Liver (tissue), 9 donors: ENCODE data around the gene ZSCAN5C. TPM values are rescaled to one million over a fixed set of nuclear protein-coding genes. Genes with fewer than 3 reads are reported as not detected.
"Not testable (repeated sequence)": the region's sequence is repeated elsewhere in the genome, so short reads cannot be mapped to it uniquely, and the experiment has no call there.

ENCODE experiments used
- DNase-seq: peaks from one replicate; pipeline ENCODE4 v3.0.0-alpha.2; 2017; ENCODE audit warnings: low spot score
- H3K27ac ChIP-seq, 2 donors: one replicate each; pipeline ENCODE4 v1.7.0; 2013; ENCODE audit warnings: inconsistent platforms in 2 of 2, low read length in 2 of 2, control low read depth in 1 of 2, low read depth in 1 of 2, mild to moderate bottlenecking in 1 of 2
- H3K27me3 ChIP-seq, 4 donors: one replicate each; pipeline versions ENCODE4 v1.6.1 to v1.7.0; 2013; ENCODE audit warnings: low read length in 3 of 4, inconsistent platforms in 1 of 4, mild to moderate bottlenecking in 1 of 4, moderate library complexity in 1 of 4; ENCODE audit not compliant: control insufficient read depth in 4 of 4, insufficient read depth in 4 of 4
- H3K36me3 ChIP-seq, 4 donors: one replicate each; pipeline versions ENCODE4 v1.6.1 to v1.7.0; 2013; ENCODE audit warnings: low read length in 3 of 4, mild to moderate bottlenecking in 3 of 4, low read depth in 1 of 4, moderate library complexity in 1 of 4; ENCODE audit not compliant: control insufficient read depth in 4 of 4, insufficient read depth in 3 of 4
- H3K4me1 ChIP-seq, 4 donors: one replicate each; pipeline versions ENCODE4 v1.6.1 to v1.7.0; 2013; ENCODE audit warnings: low read length in 3 of 4, mild to moderate bottlenecking in 3 of 4, moderate library complexity in 1 of 4; ENCODE audit not compliant: control insufficient read depth in 4 of 4, insufficient read depth in 4 of 4
- H3K4me3 ChIP-seq, 3 donors: one replicate each; pipeline versions ENCODE4 v1.6.1 to v1.7.0; 2013; ENCODE audit warnings: low read length in 3 of 3, control low read depth in 1 of 3, low read depth in 1 of 3, mild to moderate bottlenecking in 1 of 3
- H3K9ac ChIP-seq, 2 donors: one replicate each; pipeline ENCODE4 v1.7.0; 2013; ENCODE audit warnings: low read length in 2 of 2, mild to moderate bottlenecking in 2 of 2, moderate library complexity in 2 of 2, control low read depth in 1 of 2, low read depth in 1 of 2
- H3K9me3 ChIP-seq, 4 donors: one replicate each; pipeline versions ENCODE4 v1.6.1 to v1.7.0; 2013; ENCODE audit warnings: low read length in 3 of 4; ENCODE audit not compliant: control insufficient read depth in 4 of 4
- GABPA ChIP-seq, 2 donors: IDR thresholded peaks in 1 of 2; conservative IDR thresholded peaks in 1 of 2; 2 replicates each; pipeline ENCODE4 v1.6.1; 2016; ENCODE audit warnings: antibody characterized with exemption in 2 of 2, mild to moderate bottlenecking in 1 of 2, moderate library complexity in 1 of 2
- HNF4A ChIP-seq, 2 donors: conservative IDR thresholded peaks; 2 replicates each; pipeline ENCODE4 v1.6.1; 2016; ENCODE audit warnings: antibody characterized with exemption in 2 of 2, mild to moderate bottlenecking in 2 of 2
- NR2F2 ChIP-seq: IDR thresholded peaks from 2 replicates; pipeline ENCODE4 v1.6.1; 2016; ENCODE audit warnings: antibody characterized with exemption
- REST ChIP-seq: IDR thresholded peaks from 2 replicates; pipeline ENCODE4 v1.6.1; 2016; ENCODE audit warnings: antibody characterized with exemption, mild to moderate bottlenecking
- RXRA ChIP-seq, 2 donors: IDR thresholded peaks; 2 replicates each; pipeline ENCODE4 v1.6.1; 2017 to 2018; ENCODE audit warnings: antibody characterized with exemption in 2 of 2, mild to moderate bottlenecking in 1 of 2
- SP1 ChIP-seq: IDR thresholded peaks from 2 replicates; pipeline ENCODE4 v1.6.1; 2018; ENCODE audit warnings: antibody characterized with exemption, mild to moderate bottlenecking
- ZBTB33 ChIP-seq: IDR thresholded peaks from 2 replicates; pipeline ENCODE4 v1.6.1; 2016; ENCODE audit warnings: antibody characterized with exemption
- WGBS: extraction: QIAGEN DNeasy Blood & Tissue Kit; methylation state at CpG from one replicate; pipeline ENCODE4 v1.1.7; 2013; 5-methylcytosine and 5-hydroxymethylcytosine counted together
- polyA plus RNA-seq, 2 donors: library from polyadenylated mRNA; stranded (reverse) in 1 of 2; unstranded in 1 of 2; fragments of 200-250 nt in 1 of 2; fragments of >200 nt in 1 of 2; fragmentation: Nextera tagmentation in 1 of 2; extraction: Ambion mirVana in 1 of 2; gene quantifications; one replicate each; pipeline versions ENCODE4 v1.2.1 to v1.2.3, GENCODE V29; 2013 to 2015
- total RNA-seq, 2 donors: library from RNA; depleted of rRNA; stranded (reverse); fragments of >200 nt; gene quantifications; one replicate each; pipeline ENCODE4 v1.2.3, GENCODE V29; 2014
- donor health status: healthy.
- donor health status: healthy.
- donor health status: healthy.
- donor health status: healthy.
- donor health status: healthy.

ZSCAN5C gene
- total and polyA plus RNA-seq, 4 donors = not detected

GRCh38 chr19:56175861-56176307, 26.2 kb upstream of the ZSCAN5C start, which contains the start of gene GALP:
TSS of gene GALP (plus strand) at chr19:56176008. CDS start at chr19:56177109, 1,101 bp downstream.
- WGBS = 26% methylated on average over 15 of the region's 15 CpGs
- H3K4me1 ChIP-seq = peaks cover 4 to 18% (median 9%) of the 10 kb centered on the region in 4 donors
- H3K9me3 ChIP-seq, H3K4me3 ChIP-seq, H3K9ac ChIP-seq, H3K27me3 ChIP-seq, H3K36me3 ChIP-seq, H3K27ac ChIP-seq, DNase-seq: not testable (repeated sequence)
- TF ChIP-seq GABPA (IDR thresholded peaks at IDR 0.05 in 1 of 2, conservative IDR thresholded peaks at IDR 0.05 in 1 of 2) = peak in 1 of 2 donors; percentile 56
- peak; percentile 30 for TF ChIP-seq ZBTB33
- peak; percentile 73 to 83 for TF ChIP-seq HNF4A (conservative IDR thresholded peaks at IDR 0.05)
- TF ChIP-seq SP1 = peak; percentile 16
- peak; percentile 68 to 85 for TF ChIP-seq RXRA (IDR thresholded peaks at IDR 0.05)
- TF ChIP-seq NR2F2 = peak; percentile 38

- not testable (repeated sequence) for DNase-seq
These were observed 25.8 kb upstream of the ZSCAN5C start for GRCh38 chr19:56176310-56176709.

More at GRCh38 chr19:56176310-56176709, 25.8 kb upstream of the ZSCAN5C start:
- H3K36me3 ChIP-seq, H3K27me3 ChIP-seq, H3K4me3 ChIP-seq, H3K9me3 ChIP-seq, H3K9ac ChIP-seq, H3K27ac ChIP-seq: not testable (repeated sequence)
- WGBS = 33% methylated on average over 10 of the region's 11 CpGs
- peaks cover 4 to 18% (median 9%) of the 10 kb centered on the region in 4 donors for H3K4me1 ChIP-seq
- TF ChIP-seq REST (peak; percentile 24), RXRA (IDR thresholded peaks at IDR 0.05) (peak; percentile 26 to 78), HNF4A (conservative IDR thresholded peaks at IDR 0.05) (peak in 1 of 2 donors; percentile 79), GABPA (IDR thresholded peaks at IDR 0.05 in 1 of 2, conservative IDR thresholded peaks at IDR 0.05 in 1 of 2) (peak in 1 of 2 donors; percentile 42)
